SK-N-SH treated with all-trans-retinoic acid at 6 μM for 48 hours (cell line): Measurements from ENCODE around the gene CCR5AS.

Experiments used
- ARNTL ChIP-seq: fragments of 450-650 bp; formaldehyde crosslinking; IDR thresholded peaks from 2 replicates; pipeline ENCODE4 v1.5.0; 2020; ENCODE audit warnings: low read depth, mild to moderate bottlenecking, moderate library complexity, borderline replicate concordance
- BACH2 ChIP-seq: fragments of 250-450 bp; sonication (Bioruptor Pico); IDR thresholded peaks from 2 replicates; pipeline ENCODE4 v1.9.0; 2021; ENCODE audit warnings: mild to moderate bottlenecking, borderline replicate concordance
- ESRRG ChIP-seq: fragments of 250-450 bp; sonication (Bioruptor Pico); IDR thresholded peaks from 2 replicates; pipeline ENCODE4 v1.6.1; 2021; ENCODE audit warnings: mild to moderate bottlenecking
- ZFP30 ChIP-seq: fragments of 450-650 bp; formaldehyde crosslinking; IDR thresholded peaks from 2 replicates; pipeline ENCODE4 v1.5.0; 2022; ENCODE audit warnings: mild to moderate bottlenecking, moderate library complexity
- TF ChIP-seq, protein P1 (sequence below): fragments of 250-450 bp; sonication (Bioruptor Pico); IDR thresholded peaks from 2 replicates; pipeline ENCODE4 v1.8.0; 2020; ENCODE audit warnings: mild to moderate bottlenecking, moderate library complexity, borderline replicate concordance

DNA sequence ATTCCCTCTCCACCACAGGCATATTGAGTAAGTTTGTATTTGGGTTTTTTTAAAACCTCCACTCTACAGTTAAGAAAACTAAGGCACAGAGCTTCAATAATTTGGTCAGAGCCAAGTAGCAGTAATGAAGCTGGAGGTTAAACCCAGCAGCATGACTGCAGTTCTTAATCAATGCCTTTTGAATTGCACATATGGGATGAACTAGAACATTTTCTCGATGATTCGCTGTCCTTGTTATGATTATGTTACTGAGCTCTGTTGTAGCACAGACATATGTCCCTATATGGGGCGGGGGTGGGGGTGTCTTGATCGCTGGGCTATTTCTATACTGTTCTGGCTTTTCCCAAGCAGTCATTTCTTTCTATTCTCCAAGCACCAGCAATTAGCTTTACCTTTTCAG, 37.7 kb downstream of the CCR5AS start:
- TF ChIP-seq, protein P1, sequence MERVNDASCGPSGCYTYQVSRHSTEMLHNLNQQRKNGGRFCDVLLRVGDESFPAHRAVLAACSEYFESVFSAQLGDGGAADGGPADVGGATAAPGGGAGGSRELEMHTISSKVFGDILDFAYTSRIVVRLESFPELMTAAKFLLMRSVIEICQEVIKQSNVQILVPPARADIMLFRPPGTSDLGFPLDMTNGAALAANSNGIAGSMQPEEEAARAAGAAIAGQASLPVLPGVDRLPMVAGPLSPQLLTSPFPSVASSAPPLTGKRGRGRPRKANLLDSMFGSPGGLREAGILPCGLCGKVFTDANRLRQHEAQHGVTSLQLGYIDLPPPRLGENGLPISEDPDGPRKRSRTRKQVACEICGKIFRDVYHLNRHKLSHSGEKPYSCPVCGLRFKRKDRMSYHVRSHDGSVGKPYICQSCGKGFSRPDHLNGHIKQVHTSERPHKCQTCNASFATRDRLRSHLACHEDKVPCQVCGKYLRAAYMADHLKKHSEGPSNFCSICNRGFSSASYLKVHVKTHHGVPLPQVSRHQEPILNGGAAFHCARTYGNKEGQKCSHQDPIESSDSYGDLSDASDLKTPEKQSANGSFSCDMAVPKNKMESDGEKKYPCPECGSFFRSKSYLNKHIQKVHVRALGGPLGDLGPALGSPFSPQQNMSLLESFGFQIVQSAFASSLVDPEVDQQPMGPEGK (CRISPR knock-in tag): no peak
- no peak for TF ChIP-seq BACH2 (CRISPR knock-in tag)
- no peak for TF ChIP-seq ARNTL (CRISPR knock-in tag)
- TF ChIP-seq ZFP30 (CRISPR knock-in tag): no peak
- TF ChIP-seq ESRRG (CRISPR knock-in tag): no peak
